Suprapubic skin (tissue), 4 donors: ENCODE data around the gene PSMA7.

Source experiments
- CTCF ChIP-seq, 2 donors: fragments of 200-600 bp in 1 of 2; fragments of 450-650 bp in 1 of 2; sonication (generic) in 1 of 2; IDR thresholded peaks; one replicate each; pipeline ENCODE4 v1.5.1; 2016 to 2019; ENCODE audit warnings: antibody characterized with exemption in 2 of 2, mild to moderate bottlenecking in 1 of 2, moderate library complexity in 1 of 2
- EP300 ChIP-seq: sonication (generic); formaldehyde crosslinking; IDR thresholded peaks from one replicate; pipeline ENCODE4 v1.6.1; 2017; ENCODE audit warnings: antibody characterized with exemption
- POLR2A ChIP-seq, 2 donors: fragments of 450-650 bp; IDR thresholded peaks; one replicate each; pipeline ENCODE4 v1.6.1; 2017; ENCODE audit warnings: antibody characterized with exemption in 2 of 2, mild to moderate bottlenecking in 2 of 2, moderate library complexity in 2 of 2
- POLR2AphosphoS5 ChIP-seq, 3 donors: sonication (generic); formaldehyde crosslinking; IDR thresholded peaks; one replicate each; pipeline ENCODE4 v1.6.1; 2017; ENCODE audit warnings: antibody characterized with exemption in 3 of 3

- TF ChIP-seq CTCF (IDR thresholded peaks at IDR 0.05) = no peak
- TF ChIP-seq POLR2AphosphoS5 (IDR thresholded peaks at IDR 0.05) = peak; percentile 38 to 76 (median 69)
- TF ChIP-seq POLR2A (IDR thresholded peaks at IDR 0.05) = peak; percentile 11 to 74
- no peak for TF ChIP-seq EP300
Measured at GRCh38 chr20:62182469-62183425, 39.6 kb upstream of the PSMA7 start, which contains the start of gene MTG2.
